Right lobe of liver (tissue), 6 donors: ENCODE results near the gene NCAPD3. TPM values are rescaled to one million over a fixed set of nuclear protein-coding genes. Genes with fewer than 3 reads are reported as not detected.

Experiments used
- ATAC-seq, 4 donors: fragments of 200-7000 bp; cut with Tn5 transposase; one replicate each; pipeline ENCODE4 v1.9.1; 2020; ENCODE audit warnings: mild to moderate bottlenecking in 4 of 4, moderate library complexity in 4 of 4
- DNase-seq, 3 donors: peaks; one replicate each; pipeline ENCODE4 v3.0.0-alpha.2; 2020
- H3K27ac ChIP-seq, 3 donors: fragments of 200-600 bp; one replicate each; pipeline ENCODE4 v1.8.0; 2022
- H3K27me3 ChIP-seq, 2 donors: fragments of 200-600 bp; one replicate each; pipeline ENCODE4 v1.8.0; 2022
- H3K36me3 ChIP-seq, 4 donors: fragments of 200-600 bp; sonication (generic) in 1 of 4; one replicate each; pipeline versions ENCODE4 v1.5.1 to v1.8.0; 2017 to 2022; ENCODE audit warnings: control low read depth in 1 of 4
- H3K4me1 ChIP-seq, 4 donors: fragments of 200-600 bp; sonication (generic) in 1 of 4; one replicate each; pipeline versions ENCODE4 v1.5.1 to v1.8.0; 2017 to 2022; ENCODE audit warnings: control low read depth in 1 of 4
- H3K4me3 ChIP-seq, 3 donors: fragments of 200-600 bp; one replicate each; pipeline ENCODE4 v1.8.0; 2022
- H3K9me3 ChIP-seq, 4 donors: fragments of 200-600 bp; sonication (generic) in 1 of 4; one replicate each; pipeline versions ENCODE4 v1.5.1 to v1.8.0; 2017 to 2022; ENCODE audit warnings: control low read depth in 1 of 4
- POLR2A ChIP-seq: fragments of 450-650 bp; IDR thresholded peaks from one replicate; pipeline ENCODE4 v1.6.1; 2017; ENCODE audit warnings: antibody characterized with exemption, mild to moderate bottlenecking
- WGBS: methylation state at CpG from one replicate; pipeline ENCODE4 v1.1.6; 2018; ENCODE audit warnings: low coverage, low lambda C conversion rate; ENCODE audit not compliant: insufficient coverage; ENCODE audit errors: missing lambda C conversion rate; 5-methylcytosine and 5-hydroxymethylcytosine counted together
- intact Hi-C, 2 donors: fragments of 100-400 bp; cut with DNase I; formaldehyde crosslinking; loops; one replicate each; pipeline versions ENCODE4 v1.11.2 to v1.14.1; 2022
- total RNA-seq, 6 experiments: library from RNA; depleted of rRNA in 2 of 6; stranded (reverse); fragments of >200 nt in 2 of 6; fragmentation: NEBNext Ultra II Directional in 3 of 6; extraction: Animal tissue kit (Norgen Biotek cat#: 25700) in 3 of 6; gene quantifications; one replicate each; pipeline versions ENCODE4 v1.1.0 to v1.2.4, GENCODE V29; 2016 to 2023
- TF ChIP-seq, protein P1 (sequence below), 4 donors: fragments of 200-600 bp in 3 of 4; fragments of 450-650 bp in 1 of 4; IDR thresholded peaks; one replicate each; pipeline versions ENCODE4 v1.5.1 to v1.8.0; 2016 to 2022; ENCODE audit warnings: antibody characterized with exemption in 4 of 4, mild to moderate bottlenecking in 2 of 4
- donor health status: DM: no; HTN: yes; CAD: no.
- donor health status: DM: no; HTN: no; CAD: no.
- donor health status: DM: no; HTN: no; CAD: no.
- donor health status: DM: no; HTN: yes; CAD: no.
- donor health status: DM: no; HTN: yes; CAD: no.

Gene NCAPD3
- total RNA-seq, 6 experiments from 2014 or later = 11.9 to 21.8 (median 15.5) TPM

DNA sequence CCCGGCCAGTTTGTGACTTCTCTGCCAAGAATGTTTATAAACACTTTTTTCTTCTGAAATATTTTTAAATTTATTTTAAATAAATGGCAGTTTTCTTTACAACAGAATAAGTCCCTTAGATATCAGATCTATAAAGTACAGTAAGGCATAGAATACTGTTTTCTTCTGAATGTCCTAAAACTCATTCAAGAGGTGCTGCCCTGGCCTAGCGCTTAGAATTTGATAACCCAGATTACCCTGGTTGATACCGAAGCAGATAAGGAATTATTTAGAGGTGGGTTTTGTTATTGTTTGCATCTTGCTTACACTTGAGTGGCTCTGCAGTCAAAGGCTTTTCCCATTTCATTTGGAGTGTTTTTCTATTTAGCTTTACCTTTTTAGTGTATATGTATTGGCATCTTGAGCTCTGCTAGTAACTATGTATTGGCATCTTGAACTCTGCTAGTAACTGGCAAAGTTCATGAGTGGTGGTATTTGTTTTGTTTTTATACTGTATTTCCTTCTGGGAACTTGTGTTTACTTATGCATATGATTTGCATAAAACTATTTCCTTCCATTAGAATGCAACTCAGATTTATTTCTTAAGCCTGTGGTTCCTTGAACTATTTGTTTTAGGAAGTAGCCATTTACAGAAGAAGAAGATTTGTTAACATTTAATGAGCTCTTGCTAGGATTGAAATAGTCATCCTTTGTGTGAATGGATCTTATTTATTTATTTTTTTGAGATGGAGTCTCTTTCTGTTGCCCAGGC is 30.8 kb upstream of the NCAPD3 start:
- no peak overlapping the region for H3K27ac ChIP-seq
- ATAC-seq = no peak
- H3K9me3 ChIP-seq = no peaks in the 10 kb centered on the region
- WGBS = 53% methylated on average over 3 of the region's 3 CpGs
- TF ChIP-seq, protein P1, sequence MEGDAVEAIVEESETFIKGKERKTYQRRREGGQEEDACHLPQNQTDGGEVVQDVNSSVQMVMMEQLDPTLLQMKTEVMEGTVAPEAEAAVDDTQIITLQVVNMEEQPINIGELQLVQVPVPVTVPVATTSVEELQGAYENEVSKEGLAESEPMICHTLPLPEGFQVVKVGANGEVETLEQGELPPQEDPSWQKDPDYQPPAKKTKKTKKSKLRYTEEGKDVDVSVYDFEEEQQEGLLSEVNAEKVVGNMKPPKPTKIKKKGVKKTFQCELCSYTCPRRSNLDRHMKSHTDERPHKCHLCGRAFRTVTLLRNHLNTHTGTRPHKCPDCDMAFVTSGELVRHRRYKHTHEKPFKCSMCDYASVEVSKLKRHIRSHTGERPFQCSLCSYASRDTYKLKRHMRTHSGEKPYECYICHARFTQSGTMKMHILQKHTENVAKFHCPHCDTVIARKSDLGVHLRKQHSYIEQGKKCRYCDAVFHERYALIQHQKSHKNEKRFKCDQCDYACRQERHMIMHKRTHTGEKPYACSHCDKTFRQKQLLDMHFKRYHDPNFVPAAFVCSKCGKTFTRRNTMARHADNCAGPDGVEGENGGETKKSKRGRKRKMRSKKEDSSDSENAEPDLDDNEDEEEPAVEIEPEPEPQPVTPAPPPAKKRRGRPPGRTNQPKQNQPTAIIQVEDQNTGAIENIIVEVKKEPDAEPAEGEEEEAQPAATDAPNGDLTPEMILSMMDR (IDR thresholded peaks at IDR 0.05) = no peak
- no peak for TF ChIP-seq POLR2A
- intact Hi-C loops = no loop called here
- peak overlapping the region in 2 of 3 donors; percentile 89 to 93 for H3K4me3 ChIP-seq
- no peak for DNase-seq
- H3K4me1 ChIP-seq = peaks cover 0 to 34% (median 13%) of the 10 kb centered on the region in 4 donors
- peaks cover 0 to 13% (median 4%) of the 10 kb centered on the region in 4 donors for H3K36me3 ChIP-seq
- H3K27me3 ChIP-seq = no peaks in the 10 kb centered on the region

DNA sequence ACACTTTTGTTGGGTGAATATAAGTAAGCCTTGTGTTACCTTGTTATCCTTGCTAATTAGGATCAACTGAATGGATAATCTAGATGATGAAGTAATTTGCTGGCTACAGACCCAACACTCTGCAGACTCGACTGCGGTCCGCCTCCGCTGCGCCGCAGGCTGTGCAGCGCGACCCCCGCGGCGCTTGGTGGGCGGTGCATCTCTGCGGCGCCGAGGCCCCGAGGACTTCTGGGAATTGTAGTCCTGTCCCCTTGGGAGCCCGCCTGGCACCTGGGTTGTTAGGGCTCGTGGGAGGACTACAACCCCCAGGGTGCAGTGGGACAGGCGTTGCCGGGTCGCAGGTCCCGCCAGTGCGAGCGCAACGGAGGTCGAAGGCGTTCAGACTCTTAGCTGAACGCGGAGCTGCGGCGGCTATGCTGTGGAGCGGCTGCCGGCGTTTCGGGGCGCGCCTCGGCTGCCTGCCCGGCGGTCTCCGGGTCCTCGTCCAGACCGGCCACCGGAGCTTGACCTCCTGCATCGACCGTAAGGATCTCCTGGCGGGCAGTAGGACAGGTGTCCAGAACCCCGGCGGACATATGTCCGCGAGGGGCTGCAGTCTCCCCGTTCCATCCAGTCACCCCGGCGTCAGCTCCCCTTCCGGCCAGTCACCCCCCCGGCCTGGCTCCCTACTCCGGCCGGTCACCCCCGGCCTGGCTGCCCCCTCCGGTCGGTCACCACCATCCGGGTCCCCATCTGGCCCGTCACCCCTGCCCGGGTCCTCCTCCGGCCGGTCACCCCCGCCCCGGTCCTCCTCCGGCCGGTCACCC is 29.6 kb upstream of the NCAPD3 start, which contains the start of the genes ACAD8 and THYN1:
Gene ACAD8 (plus strand): TSS at position 381 of the 806 bp plus-strand sequence. CDS start 33 bp downstream, at position 414.
Gene THYN1 (minus strand): TSS at position 165 of the 806 bp plus-strand sequence. CDS start 470 bp downstream, outside the sequence.
- Histone ChIP-seq H3K4me1 (peaks cover 0 to 34% (median 13%) of the 10 kb centered on the region in 4 donors), H3K27me3 (no peaks in the 10 kb centered on the region), H3K36me3 (peaks cover 0 to 17% (median 3%) of the 10 kb centered on the region in 4 donors), H3K27ac (peak within 1 kb of the TSS; percentile 29 to 86 (median 54)), H3K4me3 (peak within 1 kb of the TSS; percentile 89 to 98 (median 93)), H3K9me3 (no peaks in the 10 kb centered on the region)
- peak; percentile 63 for TF ChIP-seq POLR2A
- TF ChIP-seq, protein P1 (IDR thresholded peaks at IDR 0.05) = peak; percentile 36 to 52 (median 43)
- DNase-seq (peak; percentile 97 to 98 (median 98)), ATAC-seq (peak; percentile 97 to 99 (median 98))
- 0% methylated on average over 24 of the region's 70 CpGs for whole genome bisulfite sequencing
- intact Hi-C loops = no loop called here

DNA sequence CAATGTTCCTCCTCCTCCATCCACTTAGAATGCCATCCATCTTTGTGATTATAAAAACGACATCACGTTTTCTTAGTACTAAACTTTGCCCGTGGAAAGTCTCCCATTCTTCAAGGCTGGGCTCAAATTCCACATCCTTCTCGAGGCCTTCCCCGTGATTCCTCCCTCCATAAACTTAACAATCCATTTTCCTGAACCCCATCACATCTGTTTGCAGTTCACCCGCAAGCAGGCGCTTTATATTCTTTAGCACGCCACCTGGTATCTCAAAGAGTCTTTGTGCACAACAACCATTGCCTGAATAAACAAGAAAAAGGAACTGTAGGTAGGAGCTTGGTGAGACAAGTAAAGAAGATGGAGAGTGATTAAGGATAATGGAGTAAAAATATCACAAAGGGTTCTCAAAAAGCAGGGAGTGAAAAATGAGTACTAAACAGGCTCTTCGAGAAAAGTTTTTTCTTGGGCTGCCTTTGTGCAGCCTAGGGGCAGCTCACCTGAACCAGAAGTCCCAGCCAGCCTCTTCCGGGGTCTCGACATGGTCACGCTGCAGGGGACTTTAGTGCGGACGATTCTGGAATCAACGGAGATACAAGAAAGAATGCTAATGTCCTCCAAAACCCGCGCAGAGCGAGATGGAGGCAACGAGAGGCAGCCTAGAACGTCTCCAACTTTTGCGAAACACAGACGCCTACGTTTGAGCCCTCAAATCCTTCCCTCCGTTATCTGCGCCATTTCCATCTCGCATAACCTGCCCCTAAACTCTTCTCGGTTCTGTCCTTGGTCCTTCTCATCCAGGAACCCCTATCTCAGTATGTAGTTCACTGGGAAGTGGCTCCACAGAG is 28.8 kb upstream of the NCAPD3 start:
- Histone ChIP-seq H3K9me3 (no peaks in the 10 kb centered on the region), H3K4me3 (peak overlapping the region; percentile 89 to 98 (median 93)), H3K36me3 (peaks cover 0 to 25% (median 7%) of the 10 kb centered on the region in 4 donors), H3K27me3 (no peaks in the 10 kb centered on the region), H3K27ac (peak overlapping the region; percentile 20 to 86 (median 29)), H3K4me1 (peaks cover 0 to 34% (median 13%) of the 10 kb centered on the region in 4 donors)
- 3% methylated on average over 24 of the region's 27 CpGs for WGBS
- DNase-seq (no peak), ATAC-seq (peak in 2 of 4 donors; percentile 6 to 20)
- TF ChIP-seq POLR2A = no peak
- TF ChIP-seq, protein P1 (IDR thresholded peaks at IDR 0.05) = no peak
- intact Hi-C loops = no loop called here

DNA sequence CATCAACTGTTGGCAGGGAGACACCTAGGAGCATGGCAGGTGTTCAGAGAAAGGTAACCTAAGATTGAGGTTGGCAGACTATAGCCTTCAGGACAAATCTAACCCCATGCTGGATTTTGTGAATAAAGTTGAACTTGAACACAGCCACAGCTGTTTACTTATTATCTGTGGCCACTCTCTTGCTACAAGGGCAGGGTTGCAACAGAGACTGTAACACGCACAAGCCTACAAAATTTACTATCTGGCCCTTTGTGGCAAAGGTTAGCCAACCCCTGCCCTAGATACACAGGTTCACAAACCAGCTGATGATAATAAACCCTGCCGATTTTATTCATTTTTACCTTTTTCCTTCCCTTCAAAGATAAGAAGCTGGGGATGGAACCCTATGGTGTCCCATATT is 26.9 kb upstream of the NCAPD3 start:
- intact Hi-C loops = no loop called here
- peak overlapping the region; percentile 49 to 86 (median 83) for H3K27ac ChIP-seq
- no peaks in the 10 kb centered on the region for H3K27me3 ChIP-seq
- peaks cover 0 to 40% (median 10%) of the 10 kb centered on the region in 4 donors for H3K36me3 ChIP-seq
- no peak for TF ChIP-seq POLR2A
- TF ChIP-seq, protein P1 (IDR thresholded peaks at IDR 0.05) = no peak
- peak; percentile 63 to 77 (median 68) for ATAC-seq
- no peaks in the 10 kb centered on the region for H3K9me3 ChIP-seq
- 18% methylated on average over 2 of the region's 2 CpGs for WGBS
- H3K4me1 ChIP-seq = peaks cover 0 to 34% (median 13%) of the 10 kb centered on the region in 4 donors
- H3K4me3 ChIP-seq = no peak overlapping the region
- DNase-seq = peak in 1 of 3 donors; percentile 84
